Stromal cell of bone marrow (primary cell): ENCODE results near the gene TMTC1.

ENCODE experiments used
- DNase-seq: peaks from one replicate; pipeline ENCODE4 v3.0.0-alpha.2; 2012; ENCODE audit warnings: low read depth

The TMTC1 gene

DNA sequence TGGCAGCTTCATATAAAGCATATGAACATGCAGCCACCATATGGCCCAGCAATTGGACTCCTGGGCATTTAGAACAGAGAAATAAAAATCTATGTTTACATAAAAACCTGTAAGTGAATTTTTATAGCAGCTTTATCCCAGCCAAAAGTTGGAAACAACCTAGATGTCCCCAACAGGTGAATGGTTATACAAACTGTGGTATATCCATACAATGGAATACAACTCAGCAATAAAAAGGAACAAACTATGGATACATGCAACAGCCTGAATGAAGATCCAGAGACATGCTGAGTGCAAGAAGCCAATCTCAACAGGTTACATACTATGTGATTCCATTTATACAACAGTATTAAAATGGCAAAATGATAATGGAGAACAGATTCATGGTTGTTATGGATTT lies 3.7 kb downstream of the TMTC1 start:
- no peak for DNase-seq

DNA sequence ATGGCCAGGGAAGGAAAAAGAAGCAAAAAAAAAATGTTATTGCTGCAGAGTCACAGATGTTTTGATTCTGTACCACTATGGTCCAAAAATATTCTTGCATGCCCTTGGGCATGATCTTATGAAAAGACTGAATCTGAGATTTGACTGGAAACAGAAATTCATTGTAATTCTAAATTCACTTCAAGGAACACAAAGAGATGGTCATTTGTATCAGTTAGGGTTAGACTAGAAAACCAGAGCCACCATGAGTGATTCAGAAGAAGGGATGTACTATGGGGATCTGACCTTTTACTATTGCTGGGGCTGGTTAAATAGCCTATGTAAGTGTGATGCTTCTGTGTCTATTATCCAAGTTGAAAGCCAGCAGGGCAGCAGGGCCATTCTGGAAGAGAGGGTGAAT lies 5.2 kb downstream of the TMTC1 start:
- no peak for DNase-seq

- no peak for DNase-seq
These were observed 10.7 kb downstream of the TMTC1 start for GRCh38 chr12:29773076-29773475.

GRCh38 chr12:29771786-29772185 lies 12.0 kb downstream of the TMTC1 start:
- DNase-seq = no peak

- DNase-seq = no peak
These were observed 12.6 kb downstream of the TMTC1 start for GRCh38 chr12:29771165-29771564.

DNA sequence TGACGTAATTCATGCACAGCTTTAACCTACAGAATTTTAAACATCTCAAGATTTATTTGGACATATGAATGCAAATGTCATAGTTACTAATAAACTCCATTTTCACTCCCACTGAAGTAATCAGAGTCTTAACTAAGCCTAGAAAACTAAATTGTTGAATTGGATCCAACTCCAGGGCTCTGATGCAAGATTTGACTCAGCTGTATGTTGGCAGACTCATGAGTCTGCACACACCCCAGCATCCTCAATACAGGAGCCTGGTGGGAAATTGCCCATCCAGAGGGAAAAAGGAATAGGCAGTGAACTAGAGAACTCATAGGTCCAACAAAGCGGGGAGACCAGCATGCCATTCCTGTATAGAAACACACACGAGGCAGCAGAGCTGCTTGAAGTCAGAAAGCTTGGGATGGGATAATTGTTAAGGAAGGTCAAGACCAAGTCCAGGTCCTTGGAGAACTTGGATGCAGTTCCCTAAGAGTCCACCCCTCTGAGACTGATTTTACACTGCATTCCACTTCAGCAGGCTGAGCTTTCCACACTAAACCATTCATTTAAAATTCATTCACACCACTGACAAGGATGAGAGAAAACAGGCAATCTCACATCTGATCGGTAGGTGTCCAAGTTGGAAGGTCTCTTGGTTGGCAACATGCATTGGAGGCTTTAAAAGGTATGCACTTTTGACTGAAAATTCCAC lies 14.4 kb downstream of the TMTC1 start:
- peak; percentile 84 for DNase-seq

- no peak for DNase-seq
These were observed 15.4 kb downstream of the TMTC1 start for GRCh38 chr12:29768372-29768771.

- no peak for DNase-seq
These were observed 20.4 kb downstream of the TMTC1 start for GRCh38 chr12:29763301-29763683.

DNA sequence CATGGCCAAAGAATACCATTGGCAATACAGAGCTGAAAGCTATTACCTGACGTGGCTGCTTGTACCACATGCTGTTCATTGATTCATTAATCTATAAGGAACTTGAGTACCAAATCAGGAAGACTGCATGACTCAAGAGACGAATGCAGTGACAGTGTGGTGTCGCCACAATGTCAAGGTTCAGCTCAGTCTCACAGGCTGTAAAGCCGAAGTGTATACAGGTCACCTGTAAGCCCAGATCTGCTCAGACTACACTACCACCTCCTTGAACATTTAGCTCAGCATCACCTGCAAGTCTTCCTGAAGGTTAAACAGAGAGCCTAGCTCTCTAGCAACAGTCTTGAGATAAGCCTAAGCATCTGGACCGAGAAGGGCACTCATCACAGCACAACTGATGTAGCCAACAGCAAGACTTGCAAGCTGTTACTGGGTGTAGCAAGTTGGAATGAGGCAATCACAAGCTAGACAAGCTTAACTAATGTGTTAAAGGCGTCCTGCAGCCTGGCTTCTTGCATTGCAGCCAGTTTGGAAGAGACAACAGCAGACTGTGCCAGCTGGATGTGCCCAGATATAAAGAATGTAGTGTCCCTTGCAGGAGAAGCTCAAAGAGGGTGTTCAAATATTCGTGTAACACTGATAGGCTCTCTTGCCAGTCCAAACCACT lies 21.0 kb downstream of the TMTC1 start:
- no peak for DNase-seq

DNA sequence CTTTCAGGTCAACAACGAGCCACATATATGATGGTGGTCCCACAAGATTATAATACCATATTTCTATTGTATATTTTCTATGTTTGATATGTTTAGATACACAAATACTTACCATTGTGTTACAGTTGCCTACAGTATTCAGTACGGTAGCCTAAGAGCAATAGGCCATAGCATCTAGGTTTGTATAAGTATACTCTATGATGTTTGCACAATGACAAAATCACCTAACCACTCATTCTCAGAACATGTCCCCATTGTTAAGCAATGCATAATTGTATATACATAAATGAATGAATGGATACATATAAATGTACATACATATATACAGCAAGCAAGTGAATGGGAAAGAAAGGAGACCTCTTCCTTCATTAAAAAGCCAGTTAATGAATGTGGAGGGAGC lies 23.8 kb downstream of the TMTC1 start:
- no peak for DNase-seq

- no peak for DNase-seq
These were observed 26.9 kb downstream of the TMTC1 start for GRCh38 chr12:29756741-29757390.

DNA sequence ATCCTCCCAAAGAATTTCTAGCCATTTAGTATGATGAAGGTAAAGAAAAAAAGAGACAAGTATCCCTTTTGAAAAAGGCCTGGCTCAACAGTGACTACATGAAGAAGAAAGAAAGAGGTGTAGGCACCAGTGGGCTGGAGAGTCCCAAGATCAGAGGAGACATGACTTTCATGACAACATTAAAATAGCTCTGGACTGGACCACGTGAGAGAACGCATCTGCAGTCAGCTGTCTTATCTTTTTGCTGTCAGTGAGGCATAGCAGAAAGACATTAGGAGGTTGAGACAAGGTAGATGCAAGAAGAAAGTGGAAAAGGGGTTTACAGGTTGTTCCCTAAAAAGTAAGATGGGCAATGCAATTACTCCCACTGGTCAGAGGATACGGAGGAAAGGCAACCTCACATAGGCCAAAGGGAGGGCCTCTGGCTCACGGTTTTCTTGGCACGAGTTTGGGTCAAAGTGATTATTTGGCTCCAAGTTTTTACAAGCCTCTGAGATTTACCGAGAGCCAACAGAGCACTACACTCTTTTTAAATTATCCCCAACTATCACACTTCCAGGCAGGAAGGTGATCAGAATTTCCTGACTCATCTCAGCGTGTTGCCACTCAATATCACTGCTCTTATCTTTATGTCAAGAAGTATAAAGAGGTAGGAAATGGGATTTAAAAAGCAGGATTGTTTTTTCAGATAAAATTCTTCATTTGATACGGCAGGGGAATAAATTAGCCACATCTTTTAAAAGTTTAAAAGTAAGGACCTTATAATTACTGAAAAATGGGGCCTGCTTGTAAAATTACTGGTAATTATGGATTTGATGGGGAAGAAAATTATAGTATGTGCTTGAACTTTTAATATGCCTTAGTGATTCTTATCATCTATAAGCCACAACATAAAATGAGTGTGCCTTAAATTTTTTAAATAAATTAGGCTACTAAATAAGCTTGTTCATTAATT lies 29.2 kb downstream of the TMTC1 start:
- no peak for DNase-seq

GRCh38 chr12:29752121-29752520 lies 31.6 kb downstream of the TMTC1 start:
- DNase-seq = no peak

GRCh38 chr12:29751676-29752075 lies 32.1 kb downstream of the TMTC1 start:
- no peak for DNase-seq

DNA sequence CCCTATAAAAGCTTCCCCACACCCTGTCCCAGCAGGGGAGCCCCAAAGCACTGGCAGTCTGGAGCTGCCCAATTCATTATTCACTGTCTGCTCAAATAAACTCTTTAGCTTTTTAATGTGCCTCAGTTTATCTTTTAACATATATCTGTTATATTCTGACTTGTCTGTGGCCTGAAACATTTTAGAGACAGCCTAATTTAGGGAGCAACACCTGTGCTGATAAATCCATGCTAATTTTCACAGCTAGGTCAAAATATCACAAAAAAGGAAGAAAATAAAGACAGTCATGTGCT lies 32.9 kb downstream of the TMTC1 start:
- DNase-seq = no peak

DNA sequence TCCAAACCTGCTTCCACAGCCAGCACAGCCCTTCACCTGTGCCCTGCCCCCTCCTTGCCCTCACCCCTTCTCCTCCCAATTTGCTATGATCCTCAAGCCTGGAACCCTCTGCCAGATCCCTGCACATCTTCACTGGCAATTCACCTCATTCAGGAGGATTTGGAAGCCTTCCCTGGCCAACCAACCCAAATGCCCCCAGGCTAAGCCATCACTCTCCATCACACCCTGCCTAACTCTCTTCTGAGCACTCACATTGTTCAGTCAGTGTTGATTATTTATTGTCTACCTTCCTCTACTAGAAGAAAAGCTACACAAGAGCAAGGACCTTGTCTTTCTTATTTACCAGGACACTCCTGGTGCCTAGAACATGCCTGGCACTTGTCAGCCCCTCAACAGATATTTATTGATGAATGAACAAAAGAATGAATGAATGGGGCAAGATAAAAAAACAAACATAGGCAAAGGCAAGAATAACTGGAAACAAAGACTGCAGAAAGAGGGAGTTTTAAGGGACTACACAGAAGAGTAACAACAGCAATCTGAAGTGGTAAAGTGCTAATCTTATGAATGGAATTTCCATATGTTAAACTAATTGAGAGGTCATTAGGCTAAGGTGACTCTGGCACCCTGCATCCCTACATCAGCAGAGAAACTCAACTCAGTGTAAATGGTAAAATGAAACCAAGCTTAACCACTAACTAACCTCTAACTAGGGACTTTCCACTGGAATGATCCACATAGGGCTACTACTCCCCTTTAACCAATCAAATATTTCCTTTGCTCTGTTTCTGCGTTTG lies 33.4 kb downstream of the TMTC1 start:
- DNase-seq = no peak

- DNase-seq = no peak
These were observed 39.4 kb downstream of the TMTC1 start for GRCh38 chr12:29744365-29744764.

DNA sequence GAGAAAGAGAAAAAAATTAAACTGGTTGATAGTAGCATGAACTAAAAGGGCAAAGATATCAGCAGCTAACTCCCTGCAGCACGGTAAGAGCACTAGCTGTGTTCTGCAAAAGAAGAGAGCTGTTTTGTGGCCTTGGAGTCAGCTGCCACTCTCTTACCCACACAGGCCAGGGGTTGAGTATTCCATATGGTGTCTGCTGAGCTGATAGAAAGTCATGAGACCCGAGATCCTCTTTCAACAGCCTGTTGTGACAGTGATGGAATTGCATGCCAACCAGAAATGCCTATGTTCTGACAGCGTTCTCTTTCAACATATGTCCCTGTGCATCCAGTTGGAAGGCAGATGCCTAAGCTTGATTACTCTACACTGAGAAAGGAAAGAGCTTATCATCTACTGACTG lies 39.9 kb downstream of the TMTC1 start:
- peak; percentile 61 for DNase-seq

DNA sequence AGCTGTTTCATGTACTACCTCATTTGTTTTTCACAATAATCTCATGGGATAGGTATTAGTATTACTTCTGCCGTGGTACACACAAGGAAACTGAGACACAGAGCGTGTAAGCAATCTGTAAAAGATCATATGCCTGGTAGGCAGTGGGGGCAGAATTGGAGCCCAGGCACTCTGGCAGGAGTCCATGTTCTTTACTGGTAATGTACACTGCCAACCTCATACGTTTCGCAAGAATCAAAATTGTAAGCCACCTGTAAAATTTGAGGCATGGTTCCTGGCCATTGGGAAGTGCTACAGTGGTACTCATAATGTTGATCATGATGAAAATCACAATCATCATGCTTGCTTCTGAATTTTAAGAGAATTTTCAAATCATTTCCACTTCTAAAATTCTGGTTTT lies 40.7 kb downstream of the TMTC1 start:
- DNase-seq = no peak

DNA sequence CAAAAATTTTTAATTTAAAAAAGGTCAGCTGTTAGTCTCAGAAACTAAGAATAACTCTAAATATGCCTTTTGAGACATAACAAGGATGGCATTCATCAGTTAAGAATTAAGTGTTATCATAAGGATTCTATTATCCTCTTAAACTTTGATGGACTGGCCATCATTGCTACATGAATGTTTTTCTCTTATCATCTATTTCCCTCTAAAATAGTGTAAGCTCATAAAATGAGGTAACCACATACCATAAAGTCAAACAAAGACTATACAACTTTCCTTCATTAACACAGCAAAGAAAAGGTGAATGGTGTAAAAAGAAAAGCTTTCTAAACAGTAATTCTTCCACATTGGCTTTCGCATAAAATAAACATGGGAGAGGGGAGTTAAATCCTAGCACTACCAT lies 41.1 kb downstream of the TMTC1 start:
- no peak for DNase-seq

DNA sequence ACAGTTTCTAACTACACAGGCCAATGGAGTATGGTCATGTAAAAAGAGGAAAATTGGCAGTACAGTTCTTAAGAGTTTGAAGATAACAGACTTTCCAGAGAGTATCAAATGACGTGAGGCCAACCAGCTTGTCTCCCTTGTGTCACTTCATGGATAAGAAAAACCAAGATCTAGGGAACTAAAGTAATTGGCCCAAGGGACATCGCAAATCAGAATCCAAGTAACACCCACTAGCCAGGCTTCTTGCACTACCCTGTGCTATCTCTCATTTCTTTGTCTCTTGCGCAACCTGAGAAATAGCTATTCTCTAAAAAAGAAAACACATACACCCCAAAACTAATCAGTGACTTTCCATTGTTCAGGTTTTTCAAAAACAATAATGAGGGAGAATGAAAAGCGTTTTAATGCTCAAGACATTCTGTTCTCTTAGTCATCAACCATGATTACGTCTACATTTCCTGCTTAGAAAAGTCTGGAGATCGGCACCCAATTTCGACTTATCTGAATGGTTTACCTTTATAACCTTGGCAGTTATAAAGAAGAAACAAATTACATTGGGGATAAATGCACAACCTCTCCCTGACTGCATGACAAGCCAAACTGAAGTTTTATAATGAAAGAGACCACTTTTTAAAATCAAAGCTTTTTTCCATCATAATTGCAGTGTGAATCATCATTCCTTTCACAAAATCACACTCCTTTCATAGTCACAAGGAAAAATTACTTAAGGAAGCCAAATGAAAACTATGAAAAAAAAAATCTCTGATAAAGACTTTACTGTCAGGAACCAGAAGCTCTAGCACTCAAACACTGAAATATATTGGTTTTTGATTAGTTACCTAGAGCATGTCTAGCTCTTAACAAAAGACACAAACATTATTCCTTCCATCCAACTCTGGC lies 42.1 kb downstream of the TMTC1 start:
- DNase-seq = peak; percentile 57
